ENCODE measurements around the gene CACNA1H.
"Not testable (repeated sequence)": the region's sequence is repeated elsewhere in the genome, so short reads cannot be mapped to it uniquely, and the experiment has no call there.

The CACNA1H gene

GRCh38 chr16:1213796-1214372, 61.0 kb downstream of the CACNA1H start:
- DNase-seq (ENCODE audit: low read depth), result no peak

DNA sequence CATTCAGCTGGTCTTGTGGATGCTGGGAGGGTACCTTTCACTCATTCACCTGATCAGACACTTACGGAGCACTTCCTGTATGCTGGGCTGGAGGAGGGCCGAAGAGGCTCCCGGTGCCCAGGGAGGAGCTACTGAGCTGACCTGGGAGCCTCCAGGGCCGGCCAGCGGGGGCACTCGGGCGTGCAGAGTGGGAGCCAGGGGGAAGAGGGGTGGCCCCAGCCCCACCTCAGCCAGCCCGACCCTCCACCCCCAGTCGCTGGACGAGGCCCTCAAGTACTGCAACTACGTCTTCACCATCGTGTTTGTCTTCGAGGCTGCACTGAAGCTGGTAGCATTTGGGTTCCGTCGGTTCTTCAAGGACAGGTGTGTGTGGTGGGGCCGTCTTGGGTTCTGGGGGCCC, 61.8 kb downstream of the CACNA1H start:
- no peak for DNase-seq (ENCODE audit: low read depth)

GRCh38 chr16:1215574-1216295, 62.8 kb downstream of the CACNA1H start:
- DNase-seq (ENCODE audit: low read depth), result no peak

DNA sequence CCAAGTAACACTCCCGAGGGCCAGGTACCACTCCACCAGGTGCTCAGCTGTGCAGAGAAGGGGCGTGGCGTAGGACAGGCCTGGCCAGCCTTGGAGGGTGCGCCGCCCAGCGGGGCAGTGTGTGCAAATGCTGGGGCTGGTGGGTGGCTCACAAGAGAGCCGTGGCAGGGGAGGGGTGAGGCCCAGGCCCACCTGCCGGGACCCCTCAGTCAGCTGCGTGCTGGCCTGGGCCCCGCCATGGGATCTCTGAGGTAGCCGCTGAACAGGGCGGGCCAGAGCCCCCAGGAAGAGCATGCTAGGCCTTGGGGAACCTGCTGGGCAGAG, 63.4 kb downstream of the CACNA1H start:
- DNase-seq (ENCODE audit: low read depth), result no peak

DNA sequence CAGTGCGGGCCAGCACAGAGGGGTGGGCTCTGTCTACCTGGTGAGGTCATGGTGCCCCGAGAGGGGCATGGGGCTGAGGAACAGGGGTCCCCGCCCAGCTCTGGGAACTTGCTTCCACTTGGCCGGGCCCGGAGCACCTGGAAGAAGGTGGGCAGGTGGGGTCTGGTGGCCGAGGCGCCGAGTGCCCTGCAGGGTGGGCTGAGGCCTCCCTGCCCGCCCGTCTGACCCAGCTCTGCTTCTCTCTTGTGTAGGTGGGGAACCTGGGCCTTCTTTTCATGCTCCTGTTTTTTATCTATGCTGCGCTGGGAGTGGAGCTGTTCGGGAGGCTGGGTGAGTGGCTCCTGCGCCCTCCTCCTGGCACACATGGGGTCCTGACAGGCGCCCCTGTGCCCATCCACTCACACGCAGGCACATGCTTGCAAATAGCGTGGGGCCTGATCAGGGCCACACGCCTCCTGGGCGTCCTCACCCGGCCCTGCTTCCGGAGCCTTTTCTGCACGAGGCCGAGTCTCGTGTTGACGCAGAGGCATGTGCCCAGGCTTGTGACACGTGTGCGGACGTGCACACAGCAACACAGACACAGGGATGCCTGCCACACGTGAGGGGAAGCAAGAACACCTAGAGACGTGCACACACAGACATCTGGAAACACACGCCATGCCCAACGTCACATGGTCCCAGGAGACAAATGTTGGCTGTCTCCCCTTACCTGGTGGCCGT, 63.9 kb downstream of the CACNA1H start:
- DNase-seq (ENCODE audit: low read depth), result no peak

DNA sequence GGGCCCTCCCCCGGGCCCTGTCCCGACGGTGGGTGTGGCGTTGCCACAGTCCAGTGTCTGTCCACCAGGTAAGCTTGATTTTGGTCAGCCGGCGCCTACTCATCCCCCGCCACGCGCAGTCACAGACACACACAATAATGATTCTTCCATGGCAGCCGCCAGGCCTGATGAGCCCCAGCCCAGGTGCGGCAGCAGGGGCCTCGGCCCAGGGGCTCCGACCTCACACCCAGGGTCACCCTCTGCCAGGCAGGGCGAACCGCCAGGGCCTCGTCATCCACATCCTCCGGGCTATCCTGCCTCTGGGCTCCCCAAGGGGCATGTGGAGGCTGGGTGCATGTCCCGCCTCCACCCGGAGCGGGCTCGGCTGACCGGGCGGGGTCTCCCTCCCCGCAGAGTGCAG, 64.6 kb downstream of the CACNA1H start:
- DNase-seq (ENCODE audit: low read depth), result no peak

DNA sequence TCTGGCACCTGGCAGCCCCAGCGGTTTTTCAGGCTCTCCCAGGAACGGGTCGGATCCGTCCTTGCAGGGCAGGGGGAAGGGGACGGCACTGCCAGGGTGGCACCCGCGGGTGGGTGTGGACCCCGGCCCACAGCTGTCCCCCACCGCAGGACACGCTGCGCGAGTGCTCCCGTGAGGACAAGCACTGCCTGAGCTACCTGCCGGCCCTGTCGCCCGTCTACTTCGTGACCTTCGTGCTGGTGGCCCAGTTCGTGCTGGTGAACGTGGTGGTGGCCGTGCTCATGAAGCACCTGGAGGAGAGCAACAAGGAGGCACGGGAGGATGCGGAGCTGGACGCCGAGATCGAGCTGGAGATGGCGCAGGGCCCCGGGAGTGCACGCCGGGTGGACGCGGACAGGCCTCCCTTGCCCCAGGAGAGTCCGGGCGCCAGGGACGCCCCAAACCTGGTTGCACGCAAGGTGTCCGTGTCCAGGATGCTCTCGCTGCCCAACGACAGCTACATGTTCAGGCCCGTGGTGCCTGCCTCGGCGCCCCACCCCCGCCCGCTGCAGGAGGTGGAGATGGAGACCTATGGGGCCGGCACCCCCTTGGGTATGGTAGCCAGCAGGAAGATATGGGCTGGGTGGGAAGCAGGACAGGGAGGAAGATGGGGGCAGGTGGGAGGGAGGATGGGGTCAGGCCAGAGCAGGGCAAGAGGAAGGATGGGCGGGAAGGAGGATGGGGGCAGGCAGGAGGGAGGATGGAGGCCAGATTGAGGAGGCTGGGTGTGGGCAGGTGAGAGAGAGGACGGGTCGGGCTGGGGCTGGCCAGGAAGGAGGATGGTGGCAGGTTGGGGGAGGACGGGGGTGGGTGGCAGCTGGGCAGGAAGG, 65.4 kb downstream of the CACNA1H start:
- no peak for DNase-seq (ENCODE audit: low read depth)

DNA sequence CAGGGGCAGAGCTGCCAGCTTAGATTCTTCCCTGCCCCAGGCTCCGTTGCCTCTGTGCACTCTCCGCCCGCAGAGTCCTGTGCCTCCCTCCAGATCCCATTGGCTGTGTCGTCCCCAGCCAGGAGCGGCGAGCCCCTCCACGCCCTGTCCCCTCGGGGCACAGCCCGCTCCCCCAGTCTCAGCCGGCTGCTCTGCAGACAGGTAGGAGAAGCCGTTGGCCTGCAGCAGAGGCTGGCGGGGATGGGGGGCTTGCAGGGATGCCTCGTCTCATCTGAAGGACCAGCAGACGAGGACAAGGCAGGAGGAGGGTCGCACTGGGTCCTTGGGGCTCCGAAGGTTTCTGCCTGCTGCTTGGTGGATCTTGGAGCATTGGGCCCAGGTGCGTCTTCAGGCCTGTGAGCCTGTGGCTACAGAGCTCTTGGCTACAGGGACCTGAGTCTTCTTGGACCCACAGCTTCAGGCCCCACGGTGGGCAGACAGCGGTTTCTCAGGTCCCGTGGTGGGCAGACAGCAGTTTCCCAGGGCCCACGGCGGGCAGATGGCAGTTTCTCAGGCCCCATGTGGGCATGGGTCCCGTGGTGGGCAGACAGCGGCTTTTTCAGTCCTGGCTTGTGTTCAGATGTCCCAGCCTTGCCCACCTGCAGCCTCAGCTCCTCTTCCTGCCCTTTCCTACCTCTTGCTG, 66.2 kb downstream of the CACNA1H start:
- DNase-seq (ENCODE audit: low read depth), result no peak

DNA sequence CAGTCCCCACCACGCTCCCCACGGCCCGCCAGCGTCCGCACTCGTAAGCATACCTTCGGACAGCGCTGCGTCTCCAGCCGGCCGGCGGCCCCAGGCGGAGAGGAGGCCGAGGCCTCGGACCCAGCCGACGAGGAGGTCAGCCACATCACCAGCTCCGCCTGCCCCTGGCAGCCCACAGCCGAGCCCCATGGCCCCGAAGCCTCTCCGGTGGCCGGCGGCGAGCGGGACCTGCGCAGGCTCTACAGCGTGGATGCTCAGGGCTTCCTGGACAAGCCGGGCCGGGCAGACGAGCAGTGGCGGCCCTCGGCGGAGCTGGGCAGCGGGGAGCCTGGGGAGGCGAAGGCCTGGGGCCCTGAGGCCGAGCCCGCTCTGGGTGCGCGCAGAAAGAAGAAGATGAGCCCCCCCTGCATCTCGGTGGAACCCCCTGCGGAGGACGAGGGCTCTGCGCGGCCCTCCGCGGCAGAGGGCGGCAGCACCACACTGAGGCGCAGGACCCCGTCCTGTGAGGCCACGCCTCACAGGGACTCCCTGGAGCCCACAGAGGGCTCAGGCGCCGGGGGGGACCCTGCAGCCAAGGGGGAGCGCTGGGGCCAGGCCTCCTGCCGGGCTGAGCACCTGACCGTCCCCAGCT, 67.3 kb downstream of the CACNA1H start:
- no peak for DNase-seq (ENCODE audit: low read depth)

DNA sequence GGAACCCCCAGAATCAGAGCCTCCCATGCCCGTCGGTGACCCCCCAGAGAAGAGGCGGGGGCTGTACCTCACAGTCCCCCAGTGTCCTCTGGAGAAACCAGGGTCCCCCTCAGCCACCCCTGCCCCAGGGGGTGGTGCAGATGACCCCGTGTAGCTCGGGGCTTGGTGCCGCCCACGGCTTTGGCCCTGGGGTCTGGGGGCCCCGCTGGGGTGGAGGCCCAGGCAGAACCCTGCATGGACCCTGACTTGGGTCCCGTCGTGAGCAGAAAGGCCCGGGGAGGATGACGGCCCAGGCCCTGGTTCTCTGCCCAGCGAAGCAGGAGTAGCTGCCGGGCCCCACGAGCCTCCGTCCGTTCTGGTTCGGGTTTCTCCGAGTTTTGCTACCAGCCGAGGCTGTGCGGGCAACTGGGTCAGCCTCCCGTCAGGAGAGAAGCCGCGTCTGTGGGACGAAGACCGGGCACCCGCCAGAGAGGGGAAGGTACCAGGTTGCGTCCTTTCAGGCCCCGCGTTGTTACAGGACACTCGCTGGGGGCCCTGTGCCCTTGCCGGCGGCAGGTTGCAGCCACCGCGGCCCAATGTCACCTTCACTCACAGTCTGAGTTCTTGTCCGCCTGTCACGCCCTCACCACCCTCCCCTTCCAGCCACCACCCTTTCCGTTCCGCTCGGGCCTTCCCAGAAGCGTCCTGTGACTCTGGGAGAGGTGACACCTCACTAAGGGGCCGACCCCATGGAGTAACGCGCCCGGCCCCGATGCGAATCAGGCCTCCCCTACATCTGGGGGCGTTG, 68.1 kb downstream of the CACNA1H start:
- no peak for DNase-seq (ENCODE audit: low read depth)

GRCh38 chr16:1221628-1222552, 69.0 kb downstream of the CACNA1H start:
- DNase-seq (ENCODE audit: low read depth), result no peak

DNA sequence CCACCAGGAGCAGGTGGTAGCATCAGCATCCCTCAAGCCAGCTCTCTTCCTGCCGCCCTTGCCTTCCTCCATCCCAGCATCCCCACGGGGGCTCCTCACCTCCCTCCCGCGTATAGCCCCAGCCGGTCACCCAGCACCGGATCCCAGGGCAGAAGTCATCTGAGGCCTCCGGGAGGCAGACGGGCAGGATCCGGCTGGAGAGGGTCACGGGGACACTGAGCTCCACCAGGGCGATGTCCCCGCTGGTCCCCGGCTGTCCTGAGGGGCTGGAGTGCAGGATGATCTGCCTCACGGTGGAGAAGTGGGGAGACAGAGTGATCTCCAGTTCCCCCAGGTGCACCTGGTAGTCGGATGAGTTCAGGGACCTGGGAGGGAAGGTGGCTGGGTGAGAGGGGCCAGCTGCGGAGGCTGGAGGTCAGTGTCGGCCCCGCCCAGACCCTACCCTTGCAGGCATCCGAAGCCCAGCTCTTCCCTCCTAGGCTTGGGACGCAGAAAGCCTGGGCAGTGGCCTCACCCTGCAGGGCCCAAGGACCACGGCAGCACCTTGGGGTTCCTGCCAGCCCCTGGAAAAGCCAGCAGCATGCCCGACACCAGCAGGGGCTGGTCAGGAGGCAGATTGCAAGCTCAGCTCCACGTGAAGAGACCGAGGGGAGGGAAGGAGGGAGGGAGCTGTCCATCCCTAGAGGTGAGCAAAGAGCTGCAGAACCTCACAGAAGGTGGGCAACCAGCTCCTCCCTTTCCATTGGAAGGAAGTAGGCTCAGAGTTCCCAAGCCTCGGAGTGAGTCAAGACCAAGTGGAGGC, 69.8 kb downstream of the CACNA1H start:
- no peak for DNase-seq (ENCODE audit: low read depth)

DNA sequence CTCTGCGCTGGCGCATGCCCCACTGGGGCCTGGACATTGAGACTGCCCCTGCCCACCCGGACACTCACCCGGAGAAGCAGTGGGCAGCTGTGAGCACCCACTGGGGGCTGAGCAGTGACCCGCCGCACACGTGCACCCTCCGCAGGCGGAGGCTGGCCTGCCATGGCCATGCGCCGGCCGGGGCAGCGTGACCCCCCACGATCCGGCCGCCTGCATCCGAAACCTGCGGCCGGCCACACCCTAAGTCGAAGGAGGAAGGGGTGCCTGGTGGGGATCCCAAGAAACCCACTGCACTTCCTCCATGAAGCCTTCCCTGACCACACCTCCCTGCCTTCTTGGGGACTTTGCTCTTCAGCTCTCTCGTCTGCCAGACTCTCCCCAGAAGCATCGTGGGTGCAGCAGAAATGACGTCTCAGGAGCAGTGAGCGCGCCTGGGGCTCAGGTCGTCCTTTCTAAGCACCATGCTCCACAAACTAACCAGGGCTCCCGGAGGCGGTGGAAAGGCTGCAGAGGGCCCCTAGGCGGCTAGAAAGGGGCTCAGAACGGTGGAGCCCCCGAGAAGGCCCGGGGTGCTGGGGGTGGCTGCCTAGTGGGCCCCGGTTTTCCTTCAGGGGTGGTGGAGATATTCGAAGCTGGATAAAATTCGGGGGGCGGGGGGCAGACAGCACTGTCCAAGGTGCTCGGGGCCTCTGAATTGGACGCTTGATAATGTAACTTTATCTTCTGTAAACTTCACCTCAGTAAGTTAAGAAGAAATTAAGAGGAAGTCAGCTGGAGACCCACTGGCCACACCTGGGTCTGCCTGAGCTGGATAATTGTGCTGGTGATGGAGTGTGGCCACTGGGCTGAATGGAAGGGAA, 70.7 kb downstream of the CACNA1H start:
- no peak for DNase-seq (ENCODE audit: low read depth)

DNA sequence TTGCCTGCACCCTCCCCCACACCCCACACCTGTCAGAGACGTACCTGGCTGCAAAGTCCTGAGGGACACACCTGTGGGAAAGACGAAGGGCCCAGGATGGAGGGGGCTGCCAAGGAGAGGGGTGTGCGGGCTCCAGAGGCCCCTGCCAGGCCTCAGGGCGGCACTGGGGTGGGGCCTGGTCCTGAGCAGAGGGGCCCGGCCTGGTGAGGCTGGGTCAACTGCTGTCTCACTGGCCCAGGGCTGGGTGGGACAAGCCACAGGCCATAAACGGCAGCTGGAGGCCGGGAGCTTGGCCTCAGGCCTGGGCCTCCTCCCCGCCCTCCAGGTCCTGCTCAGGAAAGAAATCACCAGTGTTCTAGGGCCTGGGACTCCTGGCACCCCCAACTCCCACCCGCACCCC, 71.7 kb downstream of the CACNA1H start:
- no peak for DNase-seq (ENCODE audit: low read depth)

DNA sequence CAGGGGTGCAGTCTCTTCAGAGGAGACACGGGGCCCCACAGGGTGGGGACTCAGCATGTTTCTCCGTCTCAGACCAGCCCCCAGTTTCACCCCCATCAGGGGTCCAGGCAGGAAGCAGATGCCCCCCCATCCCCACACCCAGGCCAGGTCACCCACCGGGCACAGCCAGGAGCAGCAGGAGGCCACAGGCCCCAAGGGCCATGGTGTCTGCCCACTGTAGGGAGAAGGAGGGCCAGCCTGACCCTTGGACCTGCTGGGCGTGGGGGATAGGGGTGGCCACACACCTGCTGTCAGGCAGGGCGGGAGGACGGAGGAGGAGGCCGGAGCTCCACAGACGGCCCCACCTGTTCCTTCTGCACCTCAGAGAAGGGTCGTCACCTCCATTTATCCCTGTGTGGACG, 72.1 kb downstream of the CACNA1H start, which contains the start of gene TPSG1:
TPSG1 (minus strand) TSS at position 218 of the 401 bp plus-strand sequence; CDS start at position 202, 16 bp downstream.
- no peak for DNase-seq (ENCODE audit: low read depth)

- not testable (repeated sequence) for DNase-seq (ENCODE audit: low read depth)
These were observed 72.9 kb downstream of the CACNA1H start for GRCh38 chr16:1225728-1226311.

GRCh38 chr16:1226692-1227091, 73.8 kb downstream of the CACNA1H start:
- not testable (repeated sequence) for DNase-seq (ENCODE audit: low read depth)
